Hematopoietic multipotent progenitor cell treated with erythropoietin and hydrocortisone succinate and interleukin-3 and kit ligand, for 17 days (in vitro differentiated cells): Measurements from ENCODE around the gene MAPK11.
A peak's percentile ranks its signal among the peaks of the same experiment; 100 is the strongest.

Experiments
- DNase-seq: peaks from one replicate; pipeline ENCODE4 v3.0.0-alpha.2; 2015; ENCODE audit warnings: low spot score

MAPK11 gene

DNA sequence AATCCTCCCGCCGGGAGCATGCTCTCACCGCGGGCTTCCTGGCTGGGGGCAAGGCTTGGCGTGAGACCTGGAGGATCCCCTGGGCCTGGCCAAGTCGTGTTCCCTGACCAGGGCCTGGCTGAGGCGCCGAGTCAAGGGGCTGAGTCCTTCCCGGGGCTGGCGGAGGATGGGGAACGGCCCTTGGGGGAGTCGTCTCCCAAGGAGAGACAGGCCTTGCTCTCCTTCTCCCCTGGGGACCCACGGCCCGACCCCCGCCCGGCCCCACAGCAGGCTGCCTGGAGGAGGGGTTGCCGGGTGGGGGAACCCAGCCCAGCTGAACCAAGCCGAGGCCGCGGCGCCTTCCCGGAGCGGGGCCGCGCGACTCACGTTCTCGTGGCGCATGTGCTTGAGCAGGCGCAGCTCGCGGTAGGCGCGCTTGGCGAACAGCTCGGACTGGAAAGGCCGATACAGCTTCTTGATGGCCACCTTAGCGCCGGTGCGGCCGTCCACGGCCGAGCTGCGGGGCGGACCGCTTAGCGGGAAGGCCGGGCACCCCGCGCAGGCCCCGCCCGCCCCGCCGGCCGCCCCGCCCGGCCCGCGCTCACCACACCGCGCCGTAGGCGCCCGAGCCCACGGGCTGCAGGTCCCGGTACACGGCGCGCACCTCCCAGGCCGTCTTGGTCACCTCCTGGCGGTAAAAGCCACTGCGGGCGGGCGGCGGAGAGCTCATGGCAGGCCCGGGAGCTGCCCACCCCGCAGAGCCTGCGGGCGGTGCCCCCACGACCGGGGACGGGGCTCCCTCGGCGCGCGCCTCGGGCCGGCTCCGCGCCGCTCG is 9.2 kb downstream of the MAPK11 start:
- no peak for DNase-seq

DNA sequence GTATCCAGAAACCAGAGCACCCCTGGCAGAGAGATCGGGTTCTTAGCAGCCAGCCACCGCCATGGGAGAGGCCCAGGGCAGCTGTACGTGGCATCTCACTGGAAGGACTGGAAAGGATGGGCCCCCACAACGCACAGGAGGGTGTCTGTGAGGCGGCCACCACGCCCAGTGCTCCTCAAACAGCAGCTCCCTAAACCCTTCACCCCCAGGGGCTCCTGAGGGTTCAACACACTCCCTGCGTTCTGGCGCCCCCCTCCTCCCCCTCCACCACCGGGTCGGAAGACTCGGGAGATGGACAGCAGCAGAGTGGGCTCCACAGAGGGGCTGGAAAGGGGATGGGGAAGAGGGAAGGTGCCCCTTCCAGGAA is 9.8 kb downstream of the MAPK11 start:
- DNase-seq: no peak

DNA sequence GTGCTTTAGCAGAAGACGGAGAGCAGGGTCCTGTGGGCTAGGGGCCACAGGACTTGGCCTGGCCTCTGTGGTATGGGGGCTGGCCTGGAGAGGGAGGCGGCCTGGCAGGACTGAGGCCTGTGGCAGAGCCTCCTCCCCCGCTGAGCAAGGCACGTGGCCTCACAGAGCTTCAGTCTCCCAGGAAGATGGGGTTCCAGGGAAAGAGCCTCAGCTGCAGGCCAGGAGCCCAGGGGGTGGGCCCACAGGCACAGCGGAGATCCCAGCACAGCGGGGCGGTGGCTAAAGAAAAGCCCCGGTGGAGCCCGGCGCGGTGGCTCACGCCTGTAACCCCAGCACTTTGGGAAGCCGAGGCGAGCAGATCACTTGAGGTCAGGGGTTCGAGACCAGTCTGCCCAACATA is 10.9 kb downstream of the MAPK11 start:
- no peak for DNase-seq

DNA sequence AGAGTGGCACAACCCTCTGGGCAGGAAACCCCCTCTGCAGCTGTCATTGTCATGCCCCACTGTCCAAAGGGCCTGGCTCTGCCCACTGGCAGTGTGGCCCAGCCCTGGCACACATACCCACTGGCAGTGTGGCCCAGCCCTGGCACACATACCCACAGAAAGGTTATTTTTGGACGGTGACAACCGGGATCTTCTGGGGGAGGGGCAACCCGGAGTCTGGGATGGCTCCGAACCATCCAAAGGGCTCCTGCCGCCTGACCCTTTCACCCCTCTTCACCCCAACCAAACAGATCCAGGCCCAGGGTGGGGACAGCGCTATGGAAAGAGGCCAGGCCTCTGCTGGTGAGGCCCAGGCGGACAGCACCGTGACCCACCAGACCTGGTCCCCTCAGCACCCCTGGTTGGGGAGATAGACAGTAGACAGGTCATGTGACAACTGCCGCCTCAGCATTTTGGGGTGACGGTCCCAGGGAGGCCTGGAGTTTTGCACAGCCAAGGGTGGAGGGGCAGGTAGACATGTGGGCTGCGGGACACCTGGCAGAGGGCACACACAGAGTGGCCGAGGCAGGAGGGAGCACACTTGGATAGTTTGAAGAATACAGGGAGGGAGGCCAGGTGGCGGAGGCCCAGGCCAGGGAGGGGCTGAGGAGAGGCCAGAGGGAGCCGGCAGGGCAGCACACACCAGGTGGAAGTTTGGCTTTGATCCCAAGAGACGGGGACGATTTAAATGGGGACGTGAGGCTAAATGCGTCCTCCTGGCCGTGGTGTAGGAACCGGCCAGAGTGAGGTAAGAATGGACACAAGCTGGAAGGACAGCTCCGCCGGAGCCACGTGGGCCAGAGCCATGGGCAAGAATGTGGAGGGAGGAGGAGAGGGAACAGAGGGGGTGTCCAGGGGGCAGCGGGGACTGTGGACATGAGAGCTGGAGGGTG is 11.6 kb downstream of the MAPK11 start:
- DNase-seq: no peak

DNA sequence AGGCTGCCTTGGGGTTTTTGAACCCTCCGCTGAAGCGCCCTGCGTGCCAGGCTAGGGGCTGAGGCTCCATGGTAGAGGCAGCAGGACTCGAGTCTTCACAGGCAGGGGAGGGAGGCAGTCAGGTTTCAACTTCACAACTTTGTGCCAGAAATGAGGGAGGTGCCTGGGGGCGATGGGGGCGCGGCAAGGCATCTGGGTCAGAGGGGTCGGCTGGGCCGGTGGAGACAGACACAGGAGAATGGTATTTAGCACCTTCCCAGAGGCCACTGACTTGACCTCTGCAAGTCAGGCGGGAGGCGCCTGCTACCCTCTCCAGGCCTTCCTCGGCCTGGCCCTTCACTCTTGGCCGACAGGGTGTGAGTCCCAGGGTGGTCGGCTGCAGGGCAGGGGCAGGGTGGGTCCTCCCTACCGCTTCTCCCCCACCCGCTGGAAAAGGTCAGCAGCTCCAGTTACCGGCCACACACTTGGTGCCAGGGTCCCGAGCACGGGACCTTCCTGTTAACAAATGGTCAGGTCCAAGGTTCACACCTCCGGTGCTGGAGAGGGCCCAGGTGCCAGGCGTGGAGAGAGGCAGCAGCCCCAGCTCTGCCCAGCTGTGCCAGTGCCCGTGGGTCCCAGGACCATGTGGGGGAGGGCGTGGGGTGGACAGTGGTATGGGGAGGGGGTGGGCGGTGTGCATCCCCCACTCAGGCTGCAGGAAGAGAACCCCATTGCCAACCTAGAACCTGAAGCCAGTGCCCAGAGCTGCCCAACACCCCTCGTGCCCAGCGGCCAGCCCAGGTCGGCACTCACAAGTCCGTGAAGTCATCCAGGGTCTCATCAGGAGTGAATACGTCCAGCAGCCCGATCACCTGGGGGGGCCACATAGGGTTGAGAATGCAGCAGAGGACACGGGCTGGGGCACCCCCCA is 12.5 kb downstream of the MAPK11 start:
- DNase-seq: no peak

DNA sequence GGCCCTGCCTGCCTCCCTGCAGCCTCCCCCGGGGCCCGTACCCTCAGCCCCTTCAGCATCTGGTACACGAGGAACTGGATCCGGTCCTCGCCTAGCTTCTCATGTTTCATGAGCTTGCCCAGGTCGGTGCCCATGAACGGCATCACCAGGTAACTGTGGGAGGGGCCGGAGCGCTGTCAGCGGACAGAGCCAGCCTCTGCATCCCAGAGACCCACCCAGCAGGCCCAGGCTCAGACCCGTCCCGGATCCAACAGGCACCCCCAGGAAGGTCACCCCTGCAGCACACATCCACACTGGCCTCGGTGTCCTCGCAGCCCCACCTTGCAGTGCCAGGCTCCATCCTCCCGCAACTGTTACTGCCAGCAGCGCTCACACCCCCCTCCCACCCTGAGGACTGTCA is 13.1 kb downstream of the MAPK11 start:
- DNase-seq: no peak

DNA sequence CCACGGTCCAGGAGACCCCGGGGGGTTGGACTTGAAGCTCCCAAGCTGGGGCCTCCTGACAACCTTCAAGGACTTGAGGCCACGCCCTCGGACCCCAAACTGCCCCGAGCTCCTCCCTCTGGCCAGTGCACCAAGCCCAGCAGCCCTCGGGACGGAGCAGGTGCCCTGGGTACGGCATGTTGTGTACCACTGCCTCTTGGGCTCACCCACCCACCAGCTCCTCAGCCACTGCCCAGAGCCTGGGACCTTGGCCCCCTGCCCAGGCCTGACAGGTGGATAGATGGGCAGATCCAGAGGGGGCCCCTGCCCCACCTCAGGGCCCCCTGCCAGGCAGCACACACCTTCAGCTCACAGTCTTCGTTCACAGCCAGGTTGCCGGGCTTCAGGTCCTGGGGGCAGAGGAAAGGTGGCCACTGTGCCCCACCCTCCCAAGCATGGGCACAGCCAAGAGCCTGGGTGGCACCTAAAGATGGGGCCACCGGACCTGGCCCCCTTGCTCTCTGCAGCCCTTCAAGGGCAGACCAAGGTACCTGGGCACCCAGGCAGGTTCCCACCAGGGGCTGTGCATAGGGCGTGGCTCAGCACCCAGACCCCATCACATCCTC is 13.8 kb downstream of the MAPK11 start:
- no peak for DNase-seq

DNA sequence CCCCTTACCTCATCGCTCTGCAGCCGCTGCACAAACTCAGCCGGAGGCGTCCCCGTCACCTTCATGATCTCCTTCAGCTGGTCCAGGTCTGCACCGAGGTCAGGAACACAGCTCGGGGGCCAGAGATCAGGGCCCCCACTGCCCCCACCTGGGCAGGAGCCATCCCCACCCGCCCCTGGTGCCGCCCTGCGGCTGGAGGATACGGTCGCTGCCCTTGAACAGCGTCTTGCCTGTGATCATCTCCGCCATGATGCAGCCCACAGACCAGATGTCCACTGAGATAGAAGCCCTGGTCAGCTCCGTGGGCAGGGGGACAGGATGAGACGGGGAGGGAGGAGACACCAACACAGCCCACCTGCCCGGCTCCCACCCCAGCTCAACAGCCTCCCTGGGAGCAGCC is 14.6 kb downstream of the MAPK11 start:
- DNase-seq: no peak

DNA sequence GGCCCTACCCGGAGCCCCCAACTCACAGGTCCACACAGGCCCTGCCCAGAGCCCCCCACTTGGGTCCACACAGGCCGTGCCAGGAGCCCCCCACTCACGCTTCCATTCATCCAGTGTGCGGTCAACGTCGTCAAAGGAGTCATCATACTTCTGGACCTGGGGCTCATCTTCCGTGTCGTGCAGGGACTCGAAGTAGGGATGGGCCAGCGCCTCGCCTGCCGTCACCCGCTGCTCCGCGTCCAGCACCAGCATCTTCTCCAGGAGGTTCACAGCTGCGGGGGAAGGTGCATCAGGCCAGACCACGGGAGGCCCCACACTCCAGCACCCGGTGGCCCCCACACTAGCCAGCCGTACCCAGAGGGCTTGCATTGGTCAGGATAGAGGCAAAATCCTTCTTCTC is 15.1 kb downstream of the MAPK11 start:
- no peak for DNase-seq

DNA sequence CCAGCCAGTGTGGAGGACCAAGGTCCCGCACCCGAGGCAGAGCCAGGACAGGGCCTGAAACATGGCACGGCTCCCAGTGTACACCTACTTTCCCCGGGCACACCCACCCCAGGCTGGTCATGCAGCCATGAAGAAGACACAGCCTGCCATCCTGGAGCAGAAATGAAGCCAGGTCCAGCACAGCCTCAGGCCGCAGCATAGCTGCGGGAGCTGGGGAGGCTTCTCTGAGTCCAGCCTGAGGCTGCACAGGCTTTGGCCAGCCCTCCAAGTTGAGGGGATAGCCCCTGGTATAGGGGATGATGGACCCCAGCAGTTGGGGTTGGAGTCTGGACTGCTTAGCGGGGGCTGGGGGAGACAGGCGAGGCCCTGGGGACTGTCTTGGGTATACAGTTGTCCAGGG is 16.2 kb downstream of the MAPK11 start:
- DNase-seq: no peak

DNA sequence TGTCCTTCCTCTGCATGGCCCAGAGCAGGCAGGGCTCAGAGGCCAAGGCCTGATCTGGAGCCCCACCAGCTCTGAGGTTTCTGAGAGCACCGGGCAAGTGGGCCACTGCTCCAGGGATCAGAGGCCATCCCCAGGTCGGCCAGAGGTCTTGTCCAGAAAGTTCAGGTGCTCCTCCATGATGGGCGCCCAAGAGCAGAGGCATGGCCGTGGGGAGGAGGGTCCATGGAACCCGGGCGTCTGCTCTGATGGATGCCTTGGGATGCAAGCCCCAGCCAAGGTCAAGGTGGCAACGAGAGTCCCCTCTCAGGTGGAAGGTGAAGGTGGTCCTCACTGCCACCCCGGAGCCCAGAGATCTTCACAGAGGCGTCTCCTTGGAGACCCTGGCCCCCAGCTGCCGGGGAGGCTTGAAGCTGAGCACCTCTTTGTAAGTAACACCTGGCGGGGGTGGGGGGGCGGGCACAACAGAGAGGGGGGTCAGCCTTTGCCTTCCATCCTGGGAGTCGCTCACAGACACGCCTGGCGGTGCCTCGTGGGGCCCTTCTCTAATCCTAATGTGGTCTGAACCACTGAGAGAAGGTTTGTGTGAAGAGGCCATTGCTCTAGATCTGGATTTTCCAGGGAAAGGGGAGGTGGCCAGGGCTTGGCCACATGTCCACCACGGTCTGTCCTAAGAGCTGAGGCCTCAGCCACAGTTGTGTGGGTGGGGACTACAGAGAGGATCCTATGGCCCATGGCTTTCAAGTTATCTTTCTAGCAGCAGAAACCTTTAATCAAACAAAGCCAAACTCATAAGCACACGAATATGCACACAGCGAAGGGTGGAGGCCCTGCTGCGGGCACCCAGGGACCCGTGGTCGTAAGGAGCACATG is 16.9 kb downstream of the MAPK11 start:
- DNase-seq: no peak

DNA sequence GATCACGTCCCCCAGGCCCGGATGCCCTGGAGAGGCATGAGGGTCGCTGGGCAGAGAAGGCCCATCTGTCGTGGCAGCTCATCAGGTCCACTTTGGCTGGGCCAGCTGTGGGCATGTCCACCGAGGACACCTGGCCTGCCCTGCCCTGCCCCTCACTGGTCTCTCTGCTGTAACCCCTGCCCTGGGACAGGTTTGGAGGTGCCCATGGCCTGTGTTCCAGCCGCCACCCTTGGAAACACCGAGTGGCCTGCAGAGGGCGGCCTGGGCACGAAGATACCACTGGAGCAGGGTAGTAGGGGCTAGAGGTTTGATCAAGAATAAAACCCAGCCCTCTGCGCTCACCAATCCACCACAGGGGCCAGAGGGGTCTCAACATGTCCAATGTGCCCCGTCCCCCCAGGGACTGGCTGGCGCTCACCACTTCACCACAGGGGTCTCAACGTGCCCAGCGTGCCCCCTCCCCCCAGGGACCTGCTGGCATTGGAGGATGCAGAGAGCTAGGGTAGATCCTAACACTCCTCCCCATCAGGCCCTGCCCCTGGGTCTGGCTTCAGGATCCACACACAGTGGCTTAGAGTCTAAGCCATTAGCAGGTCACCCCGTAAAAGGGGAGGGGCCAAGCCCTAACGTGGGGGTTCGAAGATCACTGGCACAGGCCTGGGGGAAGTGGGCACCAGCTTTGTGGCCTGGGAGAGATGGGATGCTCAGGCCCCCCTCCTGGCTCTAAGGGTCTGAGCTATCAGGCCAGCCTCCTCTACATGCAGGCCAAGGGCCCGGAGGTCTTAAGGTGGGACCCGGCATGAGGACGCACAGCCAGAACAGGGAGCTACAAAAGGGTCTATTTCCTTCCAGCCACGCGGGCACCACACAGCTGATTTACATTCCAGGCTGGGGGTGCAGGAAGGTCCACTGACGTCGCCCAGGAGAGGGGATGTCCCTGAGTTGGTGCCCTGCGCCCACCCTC is 17.8 kb downstream of the MAPK11 start:
- no peak for DNase-seq

DNA sequence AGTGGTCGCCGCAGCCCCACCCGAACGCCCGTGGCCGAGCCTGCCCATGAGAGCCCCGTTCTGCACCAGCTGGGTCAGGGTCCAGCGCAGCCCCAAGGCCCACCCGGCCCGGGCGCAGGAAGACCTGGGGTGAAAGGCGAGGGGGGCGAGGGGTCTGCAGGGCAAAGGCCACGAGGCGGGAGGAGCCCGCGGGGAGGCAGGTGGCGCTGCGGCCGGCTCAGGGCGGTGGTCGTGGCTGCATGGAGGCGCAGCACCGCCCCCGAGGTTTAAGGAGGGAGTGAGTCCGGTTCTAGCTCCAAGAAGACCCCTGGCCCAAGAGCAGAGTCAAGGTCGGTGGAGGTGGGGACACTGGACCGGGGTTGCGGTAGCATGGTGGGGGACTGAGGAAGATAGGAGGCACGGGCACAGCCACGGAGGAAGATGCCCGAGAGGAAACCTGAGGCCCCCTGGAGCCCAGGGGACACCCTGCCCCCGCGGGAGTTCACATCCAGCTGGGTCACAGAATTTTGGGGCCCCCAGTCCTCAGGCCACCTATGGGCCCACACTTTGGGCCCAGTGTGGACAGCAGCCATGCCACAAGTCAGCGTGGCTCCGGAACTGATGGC is 18.6 kb downstream of the MAPK11 start:
- no peak for DNase-seq

DNA sequence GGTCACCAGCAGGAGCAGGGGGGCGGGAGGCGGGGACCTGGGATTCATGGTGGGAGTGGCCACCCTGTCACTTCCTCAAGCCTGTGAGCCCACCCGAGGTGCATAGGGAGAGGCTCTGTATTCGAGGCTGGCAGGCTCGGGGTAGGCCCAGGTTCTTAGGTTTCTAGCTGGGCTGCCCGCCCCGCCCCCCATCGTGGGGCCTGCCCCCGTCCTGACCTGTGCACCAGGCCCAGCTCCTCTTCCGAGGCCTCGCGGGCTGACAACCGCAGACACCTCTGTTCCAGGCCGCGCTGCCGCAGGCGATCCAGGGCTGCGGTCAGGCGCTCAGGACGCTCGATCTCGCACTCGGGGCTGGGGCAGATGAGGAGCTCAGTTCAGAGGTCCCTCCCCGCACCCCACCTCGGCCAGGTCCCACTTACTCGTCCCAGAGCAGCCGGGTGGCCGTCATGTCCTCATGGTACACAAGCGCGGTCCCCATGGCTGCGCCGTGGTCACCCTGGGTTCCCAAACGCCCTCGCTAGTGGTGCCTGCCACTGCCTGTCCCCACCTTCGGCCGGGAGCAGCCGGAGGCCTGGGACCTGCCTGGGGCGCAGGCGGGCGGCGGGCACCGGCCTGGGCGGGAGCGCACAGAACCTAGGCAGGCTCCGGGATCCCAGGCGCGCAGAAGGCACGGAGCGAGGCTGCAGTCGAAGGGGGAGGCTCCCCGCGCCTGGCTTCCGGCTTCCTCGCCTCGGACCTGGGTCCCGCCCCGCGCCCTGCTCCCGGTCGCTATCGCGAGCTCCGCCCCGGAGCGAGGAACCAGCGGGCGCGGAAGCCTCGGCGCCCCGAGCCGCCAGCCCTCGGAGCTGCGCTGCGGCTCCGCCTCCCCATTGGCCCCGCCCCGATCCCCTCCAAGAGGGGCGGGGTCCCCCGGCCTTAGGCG is 19.4 kb downstream of the MAPK11 start, which contains the start of gene HDAC10:
TSS of gene HDAC10 (minus strand) at position 711 of the 922 bp plus-strand sequence. CDS start at position 478, 233 bp downstream.
- peak; percentile 50 for DNase-seq

DNA sequence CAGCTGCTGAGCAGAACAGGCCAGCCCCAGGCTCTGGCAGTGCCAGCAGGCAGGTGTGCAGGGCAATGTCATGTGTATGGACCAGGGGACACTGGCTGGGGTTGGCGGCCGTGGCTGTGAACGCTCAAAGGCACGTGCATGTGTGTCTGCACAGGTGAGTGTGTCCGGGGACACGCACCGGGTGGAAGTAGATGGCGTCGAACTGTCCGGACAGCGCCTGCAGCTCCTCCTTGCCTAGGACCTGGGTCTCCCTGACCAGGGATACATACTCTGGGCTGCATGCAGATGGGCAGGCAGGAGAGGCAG is 20.0 kb downstream of the MAPK11 start:
- DNase-seq: no peak

DNA sequence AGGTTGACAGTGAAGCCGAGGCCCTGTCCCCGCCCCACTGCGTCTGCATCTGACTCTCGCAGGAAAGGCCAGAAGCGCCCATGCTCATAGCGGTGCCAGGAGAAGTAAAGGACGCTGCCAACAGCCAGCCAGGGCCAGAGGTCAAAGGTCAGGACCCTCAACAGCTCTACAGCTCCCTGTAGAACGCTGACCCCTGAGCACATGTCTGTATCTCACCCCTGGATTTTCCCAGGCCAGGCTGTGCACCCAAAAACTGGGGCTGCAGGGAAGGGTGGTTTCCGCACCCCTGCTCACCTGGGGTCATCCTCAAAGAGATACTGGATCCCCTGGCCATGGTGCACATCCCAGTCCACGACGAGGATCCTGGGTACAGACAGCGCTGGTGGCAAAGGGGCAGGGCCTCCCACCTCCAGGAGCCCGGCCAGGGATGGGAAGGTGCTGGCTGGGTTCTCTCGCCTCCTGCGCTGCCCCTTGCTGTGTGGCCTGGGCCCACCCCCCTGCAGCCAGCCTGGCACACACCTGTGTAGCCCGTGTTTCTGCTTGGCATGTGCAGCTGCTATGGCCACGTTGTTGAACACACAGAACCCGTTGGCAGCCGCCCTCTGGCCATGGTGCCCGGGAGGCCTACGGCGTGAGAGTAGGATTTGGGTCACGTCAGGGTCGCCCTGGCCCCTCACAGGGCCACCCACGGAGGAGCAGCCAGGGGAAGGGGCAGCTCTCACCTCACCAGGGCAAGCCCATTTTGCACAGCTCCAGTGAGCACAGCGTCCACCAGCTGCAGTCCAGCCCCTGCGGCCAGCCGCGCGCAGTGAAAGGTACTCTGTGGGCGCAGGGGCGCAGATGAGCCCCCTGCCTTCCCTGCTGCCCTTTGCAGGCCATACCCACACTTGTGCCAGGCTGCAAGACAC is 20.6 kb downstream of the MAPK11 start:
- DNase-seq: no peak
